G401 (cell line): ENCODE measurements around the gene NACC2. TPM values are rescaled to one million over a fixed set of nuclear protein-coding genes. Genes with fewer than 3 reads are reported as not detected.

Experiments used
- DNase-seq: peaks from one replicate; pipeline ENCODE4 v3.0.0-alpha.2; 2015; ENCODE audit warnings: low spot score
- in situ Hi-C: cut with HindIII; loops from 2 replicates; pipeline ENCODE4 v1.10.0; 2016; ENCODE audit warnings: low sequenced_read_pairs, mixed read lengths
- total RNA-seq: library from RNA; depleted of rRNA; stranded (reverse); fragments of >200 nt; shearing (Covaris generic); gene quantifications from 2 replicates; pipeline ENCODE4 v1.2.3, GENCODE V29; 2014; rRNA removed

Gene NACC2
- 12.8 and 13.9 TPM in 2 replicates for total RNA-seq

- in situ Hi-C loops = no loop called here
- peak; percentile 53 for DNase-seq
These were observed at the start of gene NACC2 for GRCh38 chr9:136095070-136096058. NACC2 (minus strand) TSS chr9:136095289; CDS start chr9:136050521, 44,768 bp downstream.

DNA sequence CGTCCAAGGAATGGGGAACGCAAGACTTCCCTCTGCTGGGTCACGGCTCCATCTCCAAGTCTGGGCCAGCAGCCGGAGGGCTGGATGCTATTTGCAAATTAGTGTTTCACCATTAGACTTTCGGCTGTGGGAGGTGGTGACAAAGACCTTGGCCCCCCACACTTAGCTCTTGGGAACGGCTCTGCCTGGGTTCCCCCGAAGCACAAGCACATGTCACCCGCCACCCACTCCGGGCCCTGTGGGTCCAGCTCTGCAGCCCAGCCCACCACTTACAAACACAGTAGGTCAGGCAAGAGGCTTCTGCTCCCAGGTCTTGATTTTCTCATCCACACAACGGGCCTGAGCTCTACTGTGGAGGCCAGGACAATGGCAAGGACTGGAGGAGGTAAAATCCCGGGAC, 49.4 kb upstream of the NACC2 start:
- DNase-seq = no peak
- in situ Hi-C loops = no loop called here

DNA sequence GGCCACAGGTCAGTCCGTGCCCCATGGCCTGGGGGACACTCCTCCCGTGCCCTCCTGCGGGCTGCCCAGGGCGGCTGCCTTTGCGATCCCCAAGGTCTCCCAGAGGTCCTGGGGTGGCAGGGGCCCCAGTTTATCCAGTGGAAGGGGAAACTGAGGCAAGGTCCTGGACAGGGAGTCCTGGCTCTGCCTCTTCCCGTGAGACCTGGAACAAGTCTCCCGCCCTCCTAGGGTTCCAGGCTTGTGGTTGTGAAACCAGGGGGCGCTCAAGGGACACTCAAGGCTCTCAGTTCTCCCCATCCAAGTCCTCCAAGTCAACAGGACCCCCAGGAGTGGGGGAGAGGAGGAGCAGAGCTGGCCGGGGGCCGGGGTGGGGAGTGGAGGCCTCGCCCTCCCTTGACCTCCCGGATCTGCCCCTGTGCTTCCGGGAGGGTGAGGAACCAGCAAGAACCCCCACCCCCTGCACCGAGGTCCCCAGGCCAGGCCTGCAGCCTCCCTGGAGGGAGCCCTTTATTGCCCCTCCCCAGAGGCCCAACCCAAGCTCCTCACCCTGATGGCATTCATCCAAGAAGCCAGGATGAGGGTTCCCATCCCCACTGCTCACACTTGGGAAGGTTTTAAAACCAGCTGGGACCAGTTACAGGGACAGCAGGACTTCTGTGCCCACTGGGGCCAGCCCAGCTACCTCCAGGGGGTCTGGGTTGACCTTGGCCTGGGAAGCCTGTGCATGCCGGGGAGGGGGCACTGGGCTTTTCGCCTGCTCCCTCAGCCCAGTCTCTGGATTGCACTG, 48.3 kb upstream of the NACC2 start:
- no peak for DNase-seq
- in situ Hi-C loops = no loop called here

DNA sequence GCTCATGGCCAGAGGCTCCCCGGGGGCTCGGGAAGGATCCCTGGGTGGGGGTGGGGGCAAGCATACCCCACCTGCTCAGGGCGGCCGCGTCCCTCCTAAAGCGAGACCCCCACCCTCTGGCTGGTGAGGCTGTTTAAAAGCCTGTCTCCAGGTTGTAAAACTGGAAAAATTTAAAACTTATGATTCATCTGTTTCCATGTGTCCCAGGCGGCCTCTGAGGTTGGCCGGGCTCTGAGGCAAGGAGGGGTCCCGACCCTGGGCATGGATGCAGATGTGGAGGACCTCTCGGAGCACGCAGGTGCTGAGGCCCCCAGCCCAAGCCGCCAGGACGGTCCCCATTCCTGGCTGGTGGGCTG, 47.7 kb upstream of the NACC2 start:
- no peak for DNase-seq
- in situ Hi-C loops = no loop called here

- DNase-seq = no peak
- in situ Hi-C loops = no loop called here
These were observed 47.3 kb upstream of the NACC2 start for GRCh38 chr9:136142414-136142796.

- in situ Hi-C loops = no loop called here
- DNase-seq = no peak
These were observed 46.8 kb upstream of the NACC2 start for GRCh38 chr9:136141682-136142413.

DNA sequence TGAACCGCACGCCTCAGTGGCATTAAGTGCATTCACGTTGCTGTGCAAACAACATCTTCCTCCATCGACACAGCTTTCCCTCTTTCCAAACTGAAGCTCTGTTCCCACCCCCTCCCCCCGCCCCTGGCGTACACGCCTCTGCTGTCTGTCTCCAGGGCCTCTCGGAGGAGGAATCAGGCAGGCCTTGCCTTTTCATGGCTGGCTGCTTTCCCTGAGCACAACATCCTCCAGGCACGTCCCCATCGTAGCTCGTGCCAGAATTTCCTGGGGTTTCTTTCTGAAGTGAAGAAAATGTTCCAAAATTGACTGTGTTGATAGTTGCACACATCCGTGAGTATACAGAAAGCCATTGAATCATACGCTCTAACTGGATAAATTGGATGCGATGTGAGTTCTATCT, 45.9 kb upstream of the NACC2 start:
- DNase-seq = no peak
- in situ Hi-C loops = no loop called here

DNA sequence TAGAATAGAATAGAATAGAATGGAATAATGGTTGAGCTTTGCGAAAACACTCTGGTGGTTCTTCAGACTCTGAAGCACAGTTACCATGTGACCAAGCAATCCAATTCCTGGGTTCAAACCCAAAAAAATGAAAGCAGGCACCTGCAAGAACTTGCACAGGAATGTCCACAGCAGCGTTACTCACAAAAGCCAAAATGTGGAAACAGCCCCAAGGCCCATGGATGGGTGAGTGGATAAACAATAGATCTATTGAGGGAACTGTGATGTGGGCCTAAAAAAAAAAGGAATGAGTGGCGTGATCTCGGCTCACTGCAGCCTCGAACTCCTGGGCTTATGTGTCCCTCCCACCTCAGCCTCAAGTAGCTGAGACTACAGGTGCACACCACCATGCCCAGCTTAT, 45.0 kb upstream of the NACC2 start:
- DNase-seq = no peak
- in situ Hi-C loops = no loop called here

DNA sequence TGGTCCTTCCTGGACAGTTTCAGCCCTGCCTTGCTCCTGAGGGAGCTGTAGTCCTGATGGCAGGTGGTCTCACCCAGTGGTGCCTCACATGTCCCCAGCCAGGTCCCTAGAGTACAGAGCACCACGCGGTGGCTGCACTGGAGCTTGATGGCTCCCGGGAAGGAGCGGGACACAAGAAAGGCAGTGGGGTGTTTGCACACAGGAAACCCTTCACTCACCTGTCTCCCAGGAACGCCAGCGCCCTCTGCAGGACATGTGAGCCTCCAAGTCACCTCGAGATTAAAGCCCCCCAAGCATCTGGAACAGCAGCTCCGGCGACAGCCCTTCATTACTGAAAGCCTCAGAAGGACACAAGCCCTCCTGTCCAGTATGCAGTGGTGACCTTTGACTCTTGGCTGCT, 43.5 kb upstream of the NACC2 start:
- peak; percentile 44 for DNase-seq
- in situ Hi-C loops = loop anchor here (5.0 kb wide), 1 partner anchor 69 kb away; the partner anchor contains the start of gene LHX3

DNA sequence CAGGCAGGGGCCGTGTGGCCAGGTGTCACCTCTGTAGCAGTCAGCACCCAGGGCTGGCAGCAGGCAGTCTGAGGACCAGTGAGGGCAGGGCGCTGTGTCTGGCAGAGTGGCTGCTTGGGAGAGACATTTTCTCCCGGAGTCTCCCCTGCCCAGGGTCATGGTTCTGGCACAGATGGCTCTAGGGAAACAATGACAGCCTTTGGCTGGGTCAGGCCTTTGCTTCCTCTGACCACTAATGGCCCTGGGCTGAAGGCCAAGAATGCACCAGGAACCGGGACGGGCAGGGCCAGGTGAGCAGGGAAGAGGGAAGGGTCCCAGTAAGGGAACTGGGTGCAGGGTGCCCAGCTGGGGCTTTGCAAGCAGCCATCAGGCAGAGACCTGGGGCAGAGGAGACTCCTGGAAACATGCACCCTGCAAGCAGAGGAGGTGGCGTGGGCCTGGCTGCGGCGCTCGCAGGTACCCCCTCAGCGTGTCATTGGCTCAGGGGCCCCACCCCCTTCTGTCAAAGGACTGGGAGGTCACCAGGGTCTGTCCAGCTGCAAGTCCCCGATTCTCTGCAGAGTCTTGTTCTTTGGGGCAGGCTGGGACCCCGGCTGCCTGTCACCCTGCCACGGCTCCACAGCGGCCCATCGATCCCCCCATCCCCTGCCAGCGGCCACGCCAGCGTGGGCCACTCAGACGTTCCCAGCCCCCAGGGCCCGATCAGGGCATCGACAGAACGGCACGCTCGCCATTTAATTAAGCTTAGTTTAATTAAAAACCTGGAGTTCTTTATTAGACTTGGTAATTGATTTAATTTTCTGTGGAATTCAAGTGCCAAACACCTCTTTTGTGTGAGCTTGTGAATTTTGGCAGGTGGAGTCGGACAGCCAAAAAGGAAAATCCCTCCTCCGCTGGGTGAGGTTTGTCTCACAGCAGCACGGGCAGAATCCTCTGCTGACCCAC, 42.5 kb upstream of the NACC2 start:
- no peak for DNase-seq
- in situ Hi-C loops = loop anchor here (5.0 kb wide), 1 partner anchor 70 kb away; the partner anchor contains the start of gene LHX3

- no peak for DNase-seq
- in situ Hi-C loops = loop anchor here (5.0 kb wide), 1 partner anchor 71 kb away; the partner anchor contains the start of gene LHX3
These were observed 41.2 kb upstream of the NACC2 start for GRCh38 chr9:136136127-136136925.

DNA sequence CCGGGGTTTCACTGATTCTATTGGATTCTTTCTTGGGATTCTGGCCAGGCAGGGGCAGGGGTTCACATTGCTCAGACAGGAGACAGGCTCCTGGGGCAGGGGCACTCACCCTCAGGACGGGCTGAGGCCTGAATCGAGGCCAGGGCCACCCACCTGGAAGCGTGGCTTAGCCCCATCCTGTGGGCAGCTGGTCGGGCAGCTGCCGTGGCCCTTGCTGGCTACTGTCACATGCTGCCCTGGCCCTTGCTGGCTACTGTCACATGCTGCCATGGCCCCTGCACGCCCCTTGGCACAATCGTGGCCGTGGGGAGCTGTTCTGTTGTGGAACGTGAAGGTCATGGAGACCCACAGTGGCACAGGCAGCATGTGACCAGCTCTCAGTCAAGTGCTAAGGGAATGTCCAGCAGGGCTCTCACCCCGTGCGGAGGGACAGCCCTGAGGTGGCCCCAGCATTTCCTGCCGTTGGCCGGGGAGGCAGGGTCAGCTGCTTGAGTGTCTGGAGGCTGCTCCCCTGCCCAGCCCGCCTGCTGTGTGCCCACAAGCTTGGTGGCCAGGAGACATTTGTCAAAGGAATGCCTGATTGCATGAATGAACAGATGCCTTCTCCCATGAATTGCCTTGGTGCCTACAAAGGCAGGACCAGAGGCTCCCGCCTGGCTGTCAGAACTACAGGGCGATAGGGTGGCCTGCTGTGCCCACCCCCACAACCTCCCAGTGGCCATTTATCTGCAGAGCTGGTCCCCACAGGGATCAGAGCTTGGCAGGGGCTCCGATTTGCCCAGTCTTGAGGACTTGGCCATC, 40.4 kb upstream of the NACC2 start:
- in situ Hi-C loops = loop anchor here (5.0 kb wide), 1 partner anchor 72 kb away; the partner anchor contains the start of gene LHX3
- no peak for DNase-seq

DNA sequence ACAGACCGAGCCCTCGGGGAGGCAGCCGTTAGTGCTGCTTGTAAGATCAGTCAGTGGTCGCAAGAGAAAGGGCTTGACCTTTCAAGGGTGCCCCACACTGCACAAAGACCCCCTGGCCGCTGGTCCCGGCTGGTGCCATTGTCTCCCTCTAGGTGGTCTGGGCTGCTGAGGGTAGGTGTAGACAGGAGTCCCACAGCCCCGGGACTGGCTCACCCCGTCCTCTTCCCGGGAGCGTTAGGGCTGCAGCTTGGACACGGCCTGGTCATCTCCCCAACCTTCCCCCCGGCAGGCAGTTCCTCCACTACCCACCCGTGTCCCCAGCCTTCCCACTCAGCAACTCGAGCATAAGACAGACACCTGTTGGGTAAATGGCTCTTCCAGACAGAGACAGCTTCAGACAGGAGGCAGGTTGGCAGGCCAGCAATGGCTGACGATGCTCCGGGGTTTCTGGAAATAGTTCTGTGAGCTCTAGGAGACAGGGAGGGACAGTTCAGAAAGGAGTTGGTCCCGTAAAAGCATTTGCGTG, 38.9 kb upstream of the NACC2 start:
- DNase-seq = no peak
- in situ Hi-C loops = no loop called here

- no peak for DNase-seq
- in situ Hi-C loops = no loop called here
These were observed 38.3 kb upstream of the NACC2 start for GRCh38 chr9:136133191-136133958.

GRCh38 chr9:136132512-136133050, 37.5 kb upstream of the NACC2 start:
- in situ Hi-C loops = no loop called here
- no peak for DNase-seq
